DOHH2 (cell line): ENCODE measurements around the gene CCDC30.

Source experiments
- CTCF ChIP-seq: fragments of 200-600 bp; sonication (generic); IDR thresholded peaks from one replicate; pipeline ENCODE4 v1.5.1; 2014; ENCODE audit warnings: antibody characterized with exemption, mild to moderate bottlenecking, low read depth, low read length; ENCODE audit not compliant: poor library complexity, severe bottlenecking
- EZH2phosphoT487 ChIP-seq: fragments of 200-600 bp; sonication (generic); IDR thresholded peaks from 2 replicates; pipeline ENCODE4 v1.6.1; 2017; ENCODE audit warnings: borderline replicate concordance, mild to moderate bottlenecking, antibody characterized with exemption, low read length, moderate library complexity, mixed read lengths

- no peak for TF ChIP-seq CTCF
- no peak for TF ChIP-seq EZH2phosphoT487
These were observed 43.5 kb downstream of the CCDC30 start for GRCh38 chr1:42506576-42506975.
